ENCODE data around the gene PPARD. TPM values are rescaled to one million over a fixed set of nuclear protein-coding genes. Genes with fewer than 3 reads are reported as not detected.

The PPARD gene
- polyA plus RNA-seq, 6 donors from 2014 or later: 5.6 to 13.9 (median 5.7) TPM; not detected in 1

DNA sequence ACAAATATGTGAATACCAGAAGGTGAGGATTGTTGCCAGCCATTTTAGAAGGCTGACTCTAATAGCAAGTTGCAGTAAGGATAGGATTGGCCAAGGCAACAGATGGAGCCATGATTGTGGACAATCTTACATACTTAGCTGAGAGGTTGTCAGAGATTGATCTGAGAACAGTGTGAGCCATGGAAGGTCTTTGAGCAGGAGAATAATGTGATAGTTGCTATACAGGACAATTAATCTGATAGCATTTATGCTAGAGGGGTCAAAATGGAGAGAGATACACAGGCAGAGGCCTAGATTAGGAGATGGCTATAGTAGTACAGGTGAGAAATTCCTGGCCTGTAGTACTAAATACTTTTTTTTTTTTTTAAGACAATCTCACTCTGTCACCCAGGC lies 23.8 kb downstream of the PPARD start:
- H3K4me3 Mint-ChIP-seq: no peak overlapping the region
- no peak overlapping the region for H3K27ac Mint-ChIP-seq

GRCh38 chr6:35367646-35368037 lies 25.3 kb downstream of the PPARD start:
- Mint-ChIP-seq H3K27ac (no peak overlapping the region), H3K4me1 (peaks cover 52 to 75% (median 70%) of the 10 kb centered on the region in 3 donors)

More for the DNA sequence above, 23.8 kb downstream of the PPARD start:
- Mint-ChIP-seq H3K4me1 (peaks cover 57 to 79% (median 77%) of the 10 kb centered on the region in 3 donors), H3K36me3 (peaks cover 0 to 9% of the 10 kb centered on the region in 2 donors), H3K9me3 (peaks cover 0 to 2% (median 0%) of the 10 kb centered on the region in 7 donors), H3K27me3 (no peaks in the 10 kb centered on the region)
- DNase-seq: no peak
- ATAC-seq (ENCODE audit: low read depth in 2 of 2): no peak

GRCh38 chr6:35368038-35368887 lies 25.9 kb downstream of the PPARD start:
- peaks cover 4 to 9% of the 10 kb centered on the region in 2 donors for H3K36me3 Mint-ChIP-seq
- DNase-seq (no peak), ATAC-seq (ENCODE audit: low read depth in 2 of 2) (no peak)
- H3K4me3 Mint-ChIP-seq: no peak overlapping the region
- H3K27ac Mint-ChIP-seq: peak overlapping the region in 1 of 6 donors; percentile 15
- peaks cover 47 to 73% (median 64%) of the 10 kb centered on the region in 3 donors for H3K4me1 Mint-ChIP-seq
- no peaks in the 10 kb centered on the region for H3K27me3 Mint-ChIP-seq
- H3K9me3 Mint-ChIP-seq: peaks cover 0 to 2% (median 0%) of the 10 kb centered on the region in 7 donors

More at GRCh38 chr6:35367646-35368037, 25.3 kb downstream of the PPARD start:
- Mint-ChIP-seq H3K36me3 (peaks cover 4 to 9% of the 10 kb centered on the region in 2 donors), H3K9me3 (peaks cover 0 to 2% (median 0%) of the 10 kb centered on the region in 7 donors), H3K27me3 (no peaks in the 10 kb centered on the region), H3K4me3 (no peak overlapping the region)
- DNase-seq (no peak), ATAC-seq (ENCODE audit: low read depth in 2 of 2) (no peak)

GRCh38 chr6:35370124-35370741 lies 27.9 kb downstream of the PPARD start:
- Mint-ChIP-seq H3K4me1 (peaks cover 50 to 71% (median 65%) of the 10 kb centered on the region in 3 donors), H3K9me3 (peaks cover 0 to 4% (median 0%) of the 10 kb centered on the region in 7 donors)
- DNase-seq: peak; percentile 46

DNA sequence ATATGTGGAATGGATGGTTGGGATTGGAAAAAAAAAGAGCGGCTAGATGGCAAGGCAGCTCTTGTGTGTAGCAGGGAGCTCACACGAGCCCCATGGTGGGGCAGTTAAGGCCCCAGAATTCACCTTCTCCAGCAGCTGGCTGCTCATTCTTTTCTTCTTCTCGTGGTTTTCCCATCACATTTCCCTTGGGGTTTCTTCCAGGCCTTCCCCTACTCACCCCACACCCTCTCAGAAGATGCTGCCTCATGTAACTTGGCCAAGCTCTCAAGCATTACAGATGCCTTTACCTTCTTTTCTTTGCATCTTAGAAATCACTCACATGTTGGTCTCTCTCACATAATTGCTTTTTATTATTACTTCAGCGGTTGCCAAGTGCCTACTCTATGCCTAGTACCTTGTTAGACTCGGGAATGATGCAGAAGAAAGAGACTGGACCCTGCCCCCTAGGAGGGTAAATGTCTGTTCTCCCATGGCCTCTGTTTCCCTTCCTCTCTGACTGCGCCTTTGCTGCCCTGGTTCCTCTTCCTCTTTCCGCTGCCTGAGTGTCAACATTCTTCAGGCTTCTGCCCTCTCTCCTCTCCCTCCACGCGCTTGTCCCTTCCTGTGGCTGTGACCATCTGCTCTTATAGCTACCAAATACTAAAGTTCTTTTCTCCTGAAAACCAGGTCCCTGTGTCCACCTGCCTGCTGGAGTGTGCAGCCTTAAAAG lies 28.6 kb downstream of the PPARD start:
- Mint-ChIP-seq H3K36me3 (peaks cover 9 to 17% of the 10 kb centered on the region in 2 donors), H3K4me3 (peak overlapping the region; percentile 3 to 88 (median 74)), H3K4me1 (peaks cover 45 to 64% (median 60%) of the 10 kb centered on the region in 3 donors), H3K9me3 (peaks cover 0 to 4% (median 0%) of the 10 kb centered on the region in 7 donors), H3K27ac (peak overlapping the region in 5 of 6 donors; percentile 18 to 83 (median 59)), H3K27me3 (no peaks in the 10 kb centered on the region)
- DNase-seq (peak; percentile 27), ATAC-seq (ENCODE audit: low read depth in 2 of 2) (peak; percentile 58 to 65)

More at GRCh38 chr6:35370124-35370741, 27.9 kb downstream of the PPARD start:
- Mint-ChIP-seq H3K36me3 (peaks cover 9 to 17% of the 10 kb centered on the region in 2 donors), H3K27ac (peak overlapping the region; percentile 3 to 89 (median 56)), H3K27me3 (no peaks in the 10 kb centered on the region), H3K4me3 (peak overlapping the region; percentile 0 to 88 (median 67))
- ATAC-seq (ENCODE audit: low read depth in 2 of 2): peak; percentile 89 to 90

DNA sequence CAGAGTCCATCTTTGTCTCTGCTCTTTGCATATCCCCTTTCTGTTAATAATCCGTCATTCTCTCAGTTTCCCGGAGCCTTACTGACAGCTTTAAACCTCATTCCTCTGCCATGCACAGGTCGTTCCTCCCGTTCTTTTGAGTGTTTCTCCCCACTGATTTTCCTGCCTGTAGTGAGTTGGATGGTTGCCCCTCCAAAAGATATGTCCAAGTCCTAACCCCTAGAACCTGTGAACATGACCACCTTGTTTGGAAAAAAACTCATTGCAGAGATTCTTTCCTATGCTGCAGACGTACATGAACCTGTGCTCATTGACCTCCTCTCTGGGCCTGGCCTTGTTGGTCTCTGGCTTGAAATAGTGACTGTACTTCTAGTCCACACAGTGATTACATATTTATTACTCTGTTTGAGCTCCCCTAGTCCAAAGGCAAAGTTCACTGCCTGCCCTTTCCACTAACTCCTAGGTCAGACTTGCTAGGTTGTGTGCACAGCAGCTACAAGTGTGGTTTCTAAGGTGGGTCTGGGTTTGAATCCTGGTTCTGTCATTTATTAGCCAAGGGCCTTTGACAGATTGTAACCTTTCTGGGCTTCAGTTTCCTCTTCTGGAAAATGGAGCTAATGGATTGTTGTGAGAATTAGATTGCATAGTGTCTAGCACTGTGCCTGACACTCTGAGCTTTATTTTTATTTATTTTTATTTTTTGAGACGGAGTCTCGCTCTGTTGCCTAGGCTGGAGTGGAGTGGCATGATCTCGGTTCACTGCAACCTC lies 29.3 kb downstream of the PPARD start:
- Mint-ChIP-seq H3K4me3 (peak overlapping the region in 6 of 8 donors; percentile 23 to 88 (median 67)), H3K27ac (peak overlapping the region in 4 of 6 donors; percentile 42 to 83 (median 70)), H3K27me3 (no peaks in the 10 kb centered on the region), H3K4me1 (peaks cover 44 to 68% (median 61%) of the 10 kb centered on the region in 3 donors), H3K36me3 (peaks cover 9 to 16% of the 10 kb centered on the region in 2 donors), H3K9me3 (peaks cover 0 to 4% (median 0%) of the 10 kb centered on the region in 7 donors)
- DNase-seq (no peak), ATAC-seq (ENCODE audit: low read depth in 2 of 2) (no peak)

GRCh38 chr6:35372633-35373032 lies 30.3 kb downstream of the PPARD start:
- no peak for ATAC-seq (ENCODE audit: low read depth in 2 of 2)
- Mint-ChIP-seq H3K36me3 (peaks cover 8 to 9% of the 10 kb centered on the region in 2 donors), H3K4me1 (peaks cover 46 to 71% (median 59%) of the 10 kb centered on the region in 3 donors), H3K27ac (peak overlapping the region in 1 of 6 donors; percentile 37), H3K9me3 (peaks cover 0 to 2% (median 0%) of the 10 kb centered on the region in 7 donors), H3K4me3 (no peak overlapping the region), H3K27me3 (no peaks in the 10 kb centered on the region)
- no peak for DNase-seq

DNA sequence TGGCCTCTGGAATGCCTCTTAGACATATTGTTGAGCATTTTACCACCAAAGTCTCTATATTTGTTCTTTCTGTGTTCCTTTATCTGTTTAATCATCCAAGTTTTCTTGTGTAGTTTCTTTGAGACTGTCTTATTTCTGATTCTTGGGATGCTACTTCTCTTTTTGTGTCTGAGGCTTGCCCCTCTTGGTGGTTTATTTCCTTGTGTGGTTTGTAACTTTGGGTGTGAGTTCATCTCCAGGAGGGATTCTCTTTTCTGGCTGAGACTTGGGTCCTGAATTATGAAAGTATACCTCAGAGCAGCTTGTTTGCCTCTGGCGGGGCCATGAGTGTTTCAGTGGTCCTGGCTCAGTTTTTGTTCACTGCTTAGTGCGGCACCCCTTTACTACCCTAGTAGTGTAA lies 33.9 kb downstream of the PPARD start:
- Mint-ChIP-seq H3K27ac (peak overlapping the region in 5 of 6 donors; percentile 2 to 95 (median 42)), H3K36me3 (peaks cover 18 to 24% of the 10 kb centered on the region in 2 donors), H3K9me3 (peaks cover 0 to 2% (median 0%) of the 10 kb centered on the region in 7 donors), H3K27me3 (no peaks in the 10 kb centered on the region), H3K4me3 (no peak overlapping the region), H3K4me1 (peaks cover 41 to 53% (median 48%) of the 10 kb centered on the region in 3 donors)
- ATAC-seq (ENCODE audit: low read depth in 2 of 2) (no peak), DNase-seq (no peak)

- no peak for ATAC-seq (ENCODE audit: low read depth in 2 of 2)
- Mint-ChIP-seq H3K27ac (peak overlapping the region in 1 of 6 donors; percentile 84), H3K4me3 (no peak overlapping the region), H3K9me3 (peaks cover 0 to 3% (median 2%) of the 10 kb centered on the region in 7 donors), H3K36me3 (peaks cover 21 to 31% of the 10 kb centered on the region in 2 donors), H3K27me3 (no peaks in the 10 kb centered on the region), H3K4me1 (peaks cover 41 to 47% (median 46%) of the 10 kb centered on the region in 3 donors)
- DNase-seq: no peak
Observed at GRCh38 chr6:35377002-35377401, 34.6 kb downstream of the PPARD start.

GRCh38 chr6:35378261-35378660 lies 35.9 kb downstream of the PPARD start:
- H3K4me3 Mint-ChIP-seq: no peak overlapping the region
- H3K27me3 Mint-ChIP-seq: no peaks in the 10 kb centered on the region
- ATAC-seq (ENCODE audit: low read depth in 2 of 2): no peak

DNA sequence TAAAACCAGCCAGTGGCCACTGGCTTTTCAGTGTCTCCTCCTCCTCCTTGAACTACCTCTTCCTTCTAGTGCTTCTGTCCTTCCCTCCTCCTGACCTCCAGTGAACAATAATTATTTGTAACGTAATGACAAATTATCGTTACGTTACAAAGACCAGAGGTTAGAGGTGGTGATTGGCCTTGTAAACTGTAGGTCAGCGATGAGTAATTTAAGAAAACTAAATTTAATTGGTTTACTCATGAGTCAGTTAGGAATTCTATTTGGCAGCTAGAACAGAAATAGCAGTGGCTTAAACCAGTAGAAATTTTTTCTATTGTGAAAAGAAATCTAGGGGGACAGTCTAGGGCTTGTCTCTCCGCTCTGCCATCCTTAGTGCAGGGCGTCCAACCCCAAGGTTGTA lies 38.8 kb downstream of the PPARD start:
- H3K9me3 Mint-ChIP-seq: peaks cover 0 to 5% (median 3%) of the 10 kb centered on the region in 7 donors
- H3K4me3 Mint-ChIP-seq: peak overlapping the region in 1 of 8 donors; percentile 13
- H3K4me1 Mint-ChIP-seq: peaks cover 38 to 43% (median 38%) of the 10 kb centered on the region in 3 donors
- peak overlapping the region in 2 of 6 donors; percentile 64 to 81 for H3K27ac Mint-ChIP-seq
- H3K36me3 Mint-ChIP-seq: peaks cover 20 to 32% of the 10 kb centered on the region in 2 donors
- no peaks in the 10 kb centered on the region for H3K27me3 Mint-ChIP-seq
- ATAC-seq (ENCODE audit: low read depth in 2 of 2): no peak
- no peak for DNase-seq

More at GRCh38 chr6:35378261-35378660, 35.9 kb downstream of the PPARD start:
- peaks cover 21 to 39% of the 10 kb centered on the region in 2 donors for H3K36me3 Mint-ChIP-seq
- peak overlapping the region in 1 of 6 donors; percentile 3 for H3K27ac Mint-ChIP-seq
- DNase-seq: no peak
- H3K9me3 Mint-ChIP-seq: peaks cover 0 to 6% (median 3%) of the 10 kb centered on the region in 7 donors
- peaks cover 42 to 46% (median 46%) of the 10 kb centered on the region in 3 donors for H3K4me1 Mint-ChIP-seq

DNA sequence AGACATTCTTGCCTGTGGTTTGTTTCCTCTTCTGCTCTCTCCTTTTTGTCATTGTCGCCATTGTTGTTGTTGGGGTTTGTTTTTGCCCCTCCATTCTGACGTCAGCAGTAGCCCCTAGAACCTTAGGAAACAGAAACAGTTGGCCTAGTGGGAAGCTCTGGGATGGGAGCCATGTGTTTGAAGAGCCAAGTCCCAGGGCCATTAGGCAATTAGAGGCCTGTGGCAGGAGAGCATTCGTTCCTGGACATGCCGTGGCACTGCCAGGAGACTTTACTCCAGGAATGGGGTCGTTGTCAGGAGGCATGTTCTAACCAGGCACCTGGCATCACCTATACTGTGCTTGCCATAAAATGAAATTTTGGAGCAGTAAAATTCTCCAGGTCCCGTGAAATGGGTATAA lies 39.7 kb downstream of the PPARD start:
- Mint-ChIP-seq H3K4me1 (peaks cover 29 to 39% (median 33%) of the 10 kb centered on the region in 3 donors), H3K27me3 (no peaks in the 10 kb centered on the region), H3K4me3 (no peak overlapping the region), H3K9me3 (peaks cover 0 to 5% (median 3%) of the 10 kb centered on the region in 7 donors), H3K27ac (peak overlapping the region in 1 of 6 donors; percentile 1), H3K36me3 (peaks cover 20 to 32% of the 10 kb centered on the region in 2 donors)
- ATAC-seq (ENCODE audit: low read depth in 2 of 2) (no peak), DNase-seq (no peak)
